ENCODE measurements around the gene HEATR5A. TPM values are rescaled to one million over a fixed set of nuclear protein-coding genes. Genes with fewer than 3 reads are reported as not detected.
A peak's percentile ranks its signal among the peaks of the same experiment; 100 is the strongest.

Gene HEATR5A
- total and polyA plus RNA-seq, 2 of the 13 experiments (the other 11 are each of a cell fraction or from before 2014, with no cell fraction given) = 36.4 to 105 TPM

DNA sequence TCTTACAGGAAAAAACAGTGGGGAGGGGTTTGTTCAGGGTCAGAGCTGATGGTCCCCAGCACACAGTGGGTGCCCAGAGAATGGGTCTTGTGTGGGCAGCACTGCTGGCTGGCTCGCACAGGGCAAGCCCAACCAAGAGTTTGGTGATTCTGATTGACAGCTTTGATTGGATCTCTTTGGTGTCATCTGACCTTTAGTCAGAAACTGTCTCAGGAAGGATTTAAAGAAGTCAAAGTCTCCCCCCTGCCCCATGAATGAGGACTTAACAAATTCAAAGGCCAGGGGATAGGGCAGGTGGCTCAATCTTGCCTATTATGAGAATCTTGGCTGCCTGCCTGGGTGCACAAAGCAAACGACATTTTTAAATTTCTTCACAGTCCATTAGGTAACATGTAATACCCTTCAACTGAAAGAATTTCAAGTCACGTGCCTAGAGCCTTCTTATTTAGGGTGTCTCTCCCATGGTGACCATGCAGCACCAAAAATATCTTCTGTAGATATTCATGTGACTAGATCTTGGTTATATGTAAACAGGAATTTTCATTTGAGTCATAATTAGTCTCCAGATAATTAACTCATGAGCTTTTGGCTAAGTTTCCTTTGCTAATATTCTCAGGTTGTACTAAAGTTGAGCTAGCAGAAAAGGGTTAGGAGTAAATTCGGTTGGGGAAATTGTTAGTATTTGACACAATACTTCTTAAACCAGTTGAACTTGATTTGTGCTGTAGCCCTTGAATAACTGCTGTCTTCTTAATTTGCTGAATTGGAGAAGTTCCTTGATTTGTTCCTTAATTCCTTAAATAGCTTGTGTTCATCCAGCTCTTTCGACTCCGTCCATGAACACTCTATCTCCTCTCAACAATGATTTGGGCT lies 158.3 kb downstream of the HEATR5A start (continued):
- TF ChIP-seq, protein P1, sequence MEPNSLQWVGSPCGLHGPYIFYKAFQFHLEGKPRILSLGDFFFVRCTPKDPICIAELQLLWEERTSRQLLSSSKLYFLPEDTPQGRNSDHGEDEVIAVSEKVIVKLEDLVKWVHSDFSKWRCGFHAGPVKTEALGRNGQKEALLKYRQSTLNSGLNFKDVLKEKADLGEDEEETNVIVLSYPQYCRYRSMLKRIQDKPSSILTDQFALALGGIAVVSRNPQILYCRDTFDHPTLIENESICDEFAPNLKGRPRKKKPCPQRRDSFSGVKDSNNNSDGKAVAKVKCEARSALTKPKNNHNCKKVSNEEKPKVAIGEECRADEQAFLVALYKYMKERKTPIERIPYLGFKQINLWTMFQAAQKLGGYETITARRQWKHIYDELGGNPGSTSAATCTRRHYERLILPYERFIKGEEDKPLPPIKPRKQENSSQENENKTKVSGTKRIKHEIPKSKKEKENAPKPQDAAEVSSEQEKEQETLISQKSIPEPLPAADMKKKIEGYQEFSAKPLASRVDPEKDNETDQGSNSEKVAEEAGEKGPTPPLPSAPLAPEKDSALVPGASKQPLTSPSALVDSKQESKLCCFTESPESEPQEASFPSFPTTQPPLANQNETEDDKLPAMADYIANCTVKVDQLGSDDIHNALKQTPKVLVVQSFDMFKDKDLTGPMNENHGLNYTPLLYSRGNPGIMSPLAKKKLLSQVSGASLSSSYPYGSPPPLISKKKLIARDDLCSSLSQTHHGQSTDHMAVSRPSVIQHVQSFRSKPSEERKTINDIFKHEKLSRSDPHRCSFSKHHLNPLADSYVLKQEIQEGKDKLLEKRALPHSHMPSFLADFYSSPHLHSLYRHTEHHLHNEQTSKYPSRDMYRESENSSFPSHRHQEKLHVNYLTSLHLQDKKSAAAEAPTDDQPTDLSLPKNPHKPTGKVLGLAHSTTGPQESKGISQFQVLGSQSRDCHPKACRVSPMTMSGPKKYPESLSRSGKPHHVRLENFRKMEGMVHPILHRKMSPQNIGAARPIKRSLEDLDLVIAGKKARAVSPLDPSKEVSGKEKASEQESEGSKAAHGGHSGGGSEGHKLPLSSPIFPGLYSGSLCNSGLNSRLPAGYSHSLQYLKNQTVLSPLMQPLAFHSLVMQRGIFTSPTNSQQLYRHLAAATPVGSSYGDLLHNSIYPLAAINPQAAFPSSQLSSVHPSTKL (CRISPR knock-in tag; IDR thresholded peaks at IDR 0.05) = peak; percentile 99
- TF ChIP-seq, protein P2, sequence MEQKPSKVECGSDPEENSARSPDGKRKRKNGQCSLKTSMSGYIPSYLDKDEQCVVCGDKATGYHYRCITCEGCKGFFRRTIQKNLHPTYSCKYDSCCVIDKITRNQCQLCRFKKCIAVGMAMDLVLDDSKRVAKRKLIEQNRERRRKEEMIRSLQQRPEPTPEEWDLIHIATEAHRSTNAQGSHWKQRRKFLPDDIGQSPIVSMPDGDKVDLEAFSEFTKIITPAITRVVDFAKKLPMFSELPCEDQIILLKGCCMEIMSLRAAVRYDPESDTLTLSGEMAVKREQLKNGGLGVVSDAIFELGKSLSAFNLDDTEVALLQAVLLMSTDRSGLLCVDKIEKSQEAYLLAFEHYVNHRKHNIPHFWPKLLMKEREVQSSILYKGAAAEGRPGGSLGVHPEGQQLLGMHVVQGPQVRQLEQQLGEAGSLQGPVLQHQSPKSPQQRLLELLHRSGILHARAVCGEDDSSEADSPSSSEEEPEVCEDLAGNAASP (CRISPR knock-in tag; IDR thresholded peaks at IDR 0.05; ENCODE audit: borderline replicate concordance) = peak; percentile 79
- TF ChIP-seq ZNF543 (CRISPR knock-in tag; IDR thresholded peaks at IDR 0.05) = peak; percentile 30; the same call in 1 of the 2 replicates
- TF ChIP-seq ZNF326 (CRISPR knock-in tag; IDR thresholded peaks at IDR 0.05; ENCODE audit: borderline replicate concordance) = no peak
- 0 out of 2 replicates have a peak, but pooled peaks have one; percentile 21 for TF ChIP-seq SPEN (CRISPR knock-in tag; IDR thresholded peaks at IDR 0.05; ENCODE audit: low read depth)
- TF ChIP-seq, protein P3, sequence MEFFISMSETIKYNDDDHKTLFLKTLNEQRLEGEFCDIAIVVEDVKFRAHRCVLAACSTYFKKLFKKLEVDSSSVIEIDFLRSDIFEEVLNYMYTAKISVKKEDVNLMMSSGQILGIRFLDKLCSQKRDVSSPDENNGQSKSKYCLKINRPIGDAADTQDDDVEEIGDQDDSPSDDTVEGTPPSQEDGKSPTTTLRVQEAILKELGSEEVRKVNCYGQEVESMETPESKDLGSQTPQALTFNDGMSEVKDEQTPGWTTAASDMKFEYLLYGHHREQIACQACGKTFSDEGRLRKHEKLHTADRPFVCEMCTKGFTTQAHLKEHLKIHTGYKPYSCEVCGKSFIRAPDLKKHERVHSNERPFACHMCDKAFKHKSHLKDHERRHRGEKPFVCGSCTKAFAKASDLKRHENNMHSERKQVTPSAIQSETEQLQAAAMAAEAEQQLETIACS (CRISPR knock-in tag; IDR thresholded peaks at IDR 0.05) = no peak
- peak; percentile 85; the same call in 1 of the 2 replicates for TF ChIP-seq ZNF136 (CRISPR knock-in tag; IDR thresholded peaks at IDR 0.05; ENCODE audit: low read depth)
- TF ChIP-seq ZFX (CRISPR knock-in tag; IDR thresholded peaks at IDR 0.05; ENCODE audit: low read depth) = no peak
- no peak for TF ChIP-seq ATRX (CRISPR knock-in tag; IDR thresholded peaks at IDR 0.05; ENCODE audit: borderline replicate concordance)
- peak; percentile 63 for TF ChIP-seq TBL1XR1 (IDR thresholded peaks at IDR 0.05; ENCODE audit: borderline replicate concordance, low read length, partially characterized antibody)
- TF ChIP-seq, protein P4, sequence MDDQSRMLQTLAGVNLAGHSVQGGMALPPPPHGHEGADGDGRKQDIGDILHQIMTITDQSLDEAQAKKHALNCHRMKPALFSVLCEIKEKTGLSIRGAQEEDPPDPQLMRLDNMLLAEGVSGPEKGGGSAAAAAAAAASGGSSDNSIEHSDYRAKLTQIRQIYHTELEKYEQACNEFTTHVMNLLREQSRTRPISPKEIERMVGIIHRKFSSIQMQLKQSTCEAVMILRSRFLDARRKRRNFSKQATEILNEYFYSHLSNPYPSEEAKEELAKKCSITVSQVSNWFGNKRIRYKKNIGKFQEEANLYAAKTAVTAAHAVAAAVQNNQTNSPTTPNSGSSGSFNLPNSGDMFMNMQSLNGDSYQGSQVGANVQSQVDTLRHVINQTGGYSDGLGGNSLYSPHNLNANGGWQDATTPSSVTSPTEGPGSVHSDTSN (CRISPR knock-in tag; IDR thresholded peaks at IDR 0.05; ENCODE audit: borderline replicate concordance) = no peak
- peak; percentile 68 for TF ChIP-seq IRF2 (CRISPR knock-in tag; IDR thresholded peaks at IDR 0.05)
- TF ChIP-seq, protein P5, sequence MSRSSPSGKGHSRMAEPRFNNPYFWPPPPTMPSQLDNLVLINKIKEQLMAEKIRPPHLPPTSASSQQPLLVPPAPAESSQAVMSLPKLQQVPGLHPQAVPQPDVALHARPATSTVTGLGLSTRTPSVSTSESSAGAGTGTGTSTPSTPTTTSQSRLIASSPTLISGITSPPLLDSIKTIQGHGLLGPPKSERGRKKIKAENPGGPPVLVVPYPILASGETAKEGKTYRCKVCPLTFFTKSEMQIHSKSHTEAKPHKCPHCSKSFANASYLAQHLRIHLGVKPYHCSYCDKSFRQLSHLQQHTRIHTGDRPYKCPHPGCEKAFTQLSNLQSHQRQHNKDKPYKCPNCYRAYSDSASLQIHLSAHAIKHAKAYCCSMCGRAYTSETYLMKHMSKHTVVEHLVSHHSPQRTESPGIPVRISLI (CRISPR knock-in tag; IDR thresholded peaks at IDR 0.05; ENCODE audit: borderline replicate concordance) = peak; percentile 33; the same call in 1 of the 2 replicates
- no peak for TF ChIP-seq KDM1A (CRISPR knock-in tag; IDR thresholded peaks at IDR 0.05)
- peak; percentile 8; the same call in 1 of the 2 replicates for TF ChIP-seq ATF7 (IDR thresholded peaks at IDR 0.05)
- no peak; the same call in 1 of the 2 replicates for TF ChIP-seq ATF7 (CRISPR knock-in tag; IDR thresholded peaks at IDR 0.05)
